SK-N-MC (cell line): ENCODE data around the gene PTGES3.

ENCODE experiments used
- EZH2 ChIP-seq: fragments of 200-600 bp; sonication (generic); IDR thresholded peaks from one replicate; pipeline ENCODE4 v1.6.1; 2017; ENCODE audit warnings: antibody characterized with exemption
- FOXP2 ChIP-seq: optimal IDR thresholded peaks from 2 replicates; pipeline ENCODE3; 2011; ENCODE audit warnings: mild to moderate bottlenecking, moderate library complexity; ENCODE audit not compliant: insufficient read depth; ENCODE audit errors: extremely low read length, control extremely low read depth
- POLR2AphosphoS5 ChIP-seq: IDR thresholded peaks from 2 replicates; pipeline ENCODE4 v1.6.1; 2012; ENCODE audit warnings: mild to moderate bottlenecking, low read depth, low read length, borderline replicate concordance

DNA sequence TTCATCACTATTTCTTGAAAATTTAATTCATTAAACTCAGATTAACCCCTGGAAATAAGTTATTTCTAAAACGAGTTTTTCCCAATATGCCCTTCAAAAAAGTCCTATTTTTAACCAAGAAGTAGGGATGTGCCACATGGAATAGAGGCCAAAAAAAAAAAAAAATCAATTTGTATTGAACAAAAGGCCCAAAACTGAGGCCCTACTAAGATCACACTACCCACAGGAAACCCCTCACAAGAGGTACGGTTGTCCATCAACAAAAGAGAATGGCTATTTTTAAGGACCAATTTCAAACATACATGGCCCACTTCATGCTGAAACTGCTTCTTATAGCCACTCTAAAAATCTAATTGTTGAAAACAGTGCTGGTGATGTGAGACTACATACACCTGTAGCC lies 50.5 kb downstream of the PTGES3 start:
- TF ChIP-seq EZH2 (no peak), POLR2AphosphoS5 (no peak), FOXP2 (no peak)
